ENCODE measurements around the gene LMTK3. TPM values are rescaled to one million over a fixed set of nuclear protein-coding genes. Genes with fewer than 3 reads are reported as not detected.

LMTK3 gene
- total RNA-seq, 4 donors from 2014 or later, result 0.17 to 0.57 (median 0.37) TPM

DNA sequence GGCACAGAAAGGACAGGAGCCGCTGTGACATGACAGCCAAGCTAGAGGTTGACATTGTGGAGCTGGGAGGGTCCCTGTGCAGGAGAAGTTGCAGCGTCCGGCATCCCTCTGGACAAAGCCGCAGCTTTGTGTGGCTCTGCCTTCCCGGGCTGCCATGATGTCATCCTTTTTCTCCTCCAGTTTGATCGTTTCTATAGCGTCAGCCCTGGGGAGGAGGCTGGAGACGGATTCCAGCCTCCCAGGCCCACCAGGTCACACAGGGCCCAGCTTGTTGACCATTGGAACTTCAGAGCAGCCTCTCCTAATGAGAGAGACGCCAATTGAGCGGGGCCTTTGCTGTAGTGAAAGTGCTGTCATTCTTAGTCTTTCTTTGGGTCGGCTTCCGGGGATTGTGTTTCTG lies 60.0 kb downstream of the LMTK3 start:
- TF ChIP-seq, protein P1, sequence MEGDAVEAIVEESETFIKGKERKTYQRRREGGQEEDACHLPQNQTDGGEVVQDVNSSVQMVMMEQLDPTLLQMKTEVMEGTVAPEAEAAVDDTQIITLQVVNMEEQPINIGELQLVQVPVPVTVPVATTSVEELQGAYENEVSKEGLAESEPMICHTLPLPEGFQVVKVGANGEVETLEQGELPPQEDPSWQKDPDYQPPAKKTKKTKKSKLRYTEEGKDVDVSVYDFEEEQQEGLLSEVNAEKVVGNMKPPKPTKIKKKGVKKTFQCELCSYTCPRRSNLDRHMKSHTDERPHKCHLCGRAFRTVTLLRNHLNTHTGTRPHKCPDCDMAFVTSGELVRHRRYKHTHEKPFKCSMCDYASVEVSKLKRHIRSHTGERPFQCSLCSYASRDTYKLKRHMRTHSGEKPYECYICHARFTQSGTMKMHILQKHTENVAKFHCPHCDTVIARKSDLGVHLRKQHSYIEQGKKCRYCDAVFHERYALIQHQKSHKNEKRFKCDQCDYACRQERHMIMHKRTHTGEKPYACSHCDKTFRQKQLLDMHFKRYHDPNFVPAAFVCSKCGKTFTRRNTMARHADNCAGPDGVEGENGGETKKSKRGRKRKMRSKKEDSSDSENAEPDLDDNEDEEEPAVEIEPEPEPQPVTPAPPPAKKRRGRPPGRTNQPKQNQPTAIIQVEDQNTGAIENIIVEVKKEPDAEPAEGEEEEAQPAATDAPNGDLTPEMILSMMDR (IDR thresholded peaks at IDR 0.05), result no peak
- TF ChIP-seq POLR2AphosphoS5 (IDR thresholded peaks at IDR 0.05), result no peak
- no peak for TF ChIP-seq EP300 (IDR thresholded peaks at IDR 0.05)
- TF ChIP-seq POLR2A (IDR thresholded peaks at IDR 0.05; ENCODE audit: low read depth), result no peak
- intact Hi-C loops (cut with DNase I), result no loop called here
- no peak overlapping the region for H3K27ac ChIP-seq (replicated peaks in 1 of 4)
- H3K36me3 ChIP-seq, result peaks cover 51 to 98% (median 93%) of the 10 kb centered on the region in 4 donors
- no peak overlapping the region for H3K4me3 ChIP-seq
- WGBS, result 78% methylated on average over 12 of the region's 12 CpGs
- H3K27me3 ChIP-seq, result no peaks in the 10 kb centered on the region
- no peak for DNase-seq (ENCODE audit: extremely low spot score)
- peaks cover 1 to 8% (median 2%) of the 10 kb centered on the region in 4 donors for H3K4me1 ChIP-seq
- H3K9me3 ChIP-seq, result no peaks in the 10 kb centered on the region

DNA sequence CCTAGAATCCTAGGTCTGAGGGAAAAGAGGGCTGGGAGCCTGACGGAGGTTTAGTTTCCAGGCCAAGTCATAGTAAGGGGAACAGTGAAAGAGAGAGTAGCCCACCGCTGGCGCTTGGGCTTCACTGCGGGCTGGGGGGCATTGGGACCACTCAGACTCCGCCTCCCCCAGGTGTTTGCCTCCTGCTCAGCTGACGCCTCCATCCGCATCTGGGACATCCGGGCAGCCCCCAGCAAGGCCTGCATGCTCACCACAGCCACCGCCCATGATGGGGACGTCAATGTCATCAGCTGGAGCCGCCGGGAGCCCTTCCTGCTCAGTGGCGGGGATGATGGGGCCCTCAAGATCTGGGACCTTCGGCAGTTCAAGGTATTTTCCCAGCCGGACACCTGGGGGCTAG lies 60.8 kb downstream of the LMTK3 start:
- intact Hi-C loops (cut with DNase I), result no loop called here
- TF ChIP-seq POLR2AphosphoS5 (IDR thresholded peaks at IDR 0.05), result no peak
- no peak for TF ChIP-seq POLR2A (IDR thresholded peaks at IDR 0.05; ENCODE audit: low read depth)
- no peak for TF ChIP-seq EP300 (IDR thresholded peaks at IDR 0.05)
- TF ChIP-seq, protein P1 (IDR thresholded peaks at IDR 0.05), result no peak
- H3K4me3 ChIP-seq, result no peak overlapping the region
- WGBS, result 96% methylated on average over 9 of the region's 15 CpGs
- no peaks in the 10 kb centered on the region for H3K27me3 ChIP-seq
- H3K9me3 ChIP-seq, result no peaks in the 10 kb centered on the region
- DNase-seq (ENCODE audit: extremely low spot score), result no peak
- peaks cover 51 to 91% (median 86%) of the 10 kb centered on the region in 4 donors for H3K36me3 ChIP-seq
- peaks cover 5 to 13% (median 8%) of the 10 kb centered on the region in 4 donors for H3K4me1 ChIP-seq
- no peak overlapping the region for H3K27ac ChIP-seq (replicated peaks in 1 of 4)

DNA sequence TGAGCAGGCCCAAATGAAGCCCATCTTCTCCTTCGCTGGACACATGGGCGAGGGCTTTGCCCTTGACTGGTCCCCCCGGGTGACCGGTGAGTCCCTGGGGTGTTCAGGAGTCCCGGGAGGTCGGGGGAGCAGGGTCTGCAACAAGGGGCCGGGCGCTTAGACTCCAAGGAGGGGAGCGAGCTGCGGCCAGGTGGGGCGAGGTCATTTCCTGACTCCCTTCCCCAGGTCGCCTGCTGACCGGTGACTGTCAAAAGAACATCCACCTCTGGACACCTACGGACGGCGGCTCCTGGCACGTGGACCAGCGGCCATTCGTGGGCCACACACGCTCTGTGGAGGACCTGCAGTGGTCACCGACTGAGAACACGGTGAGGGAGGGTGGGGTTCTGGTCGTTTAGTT lies 61.2 kb downstream of the LMTK3 start:
- H3K9me3 ChIP-seq, result no peaks in the 10 kb centered on the region
- 94% methylated on average over 22 of the region's 23 CpGs for WGBS
- no peaks in the 10 kb centered on the region for H3K27me3 ChIP-seq
- intact Hi-C loops (cut with DNase I), result no loop called here
- TF ChIP-seq EP300 (IDR thresholded peaks at IDR 0.05) (no peak), POLR2AphosphoS5 (IDR thresholded peaks at IDR 0.05) (no peak), POLR2A (IDR thresholded peaks at IDR 0.05; ENCODE audit: low read depth) (no peak)
- TF ChIP-seq, protein P1 (IDR thresholded peaks at IDR 0.05), result no peak
- H3K4me3 ChIP-seq, result no peak overlapping the region
- peaks cover 51 to 86% (median 82%) of the 10 kb centered on the region in 4 donors for H3K36me3 ChIP-seq
- no peak for DNase-seq (ENCODE audit: extremely low spot score)
- H3K27ac ChIP-seq (replicated peaks in 1 of 4), result no peak overlapping the region
- H3K4me1 ChIP-seq, result peaks cover 5 to 13% (median 8%) of the 10 kb centered on the region in 4 donors

DNA sequence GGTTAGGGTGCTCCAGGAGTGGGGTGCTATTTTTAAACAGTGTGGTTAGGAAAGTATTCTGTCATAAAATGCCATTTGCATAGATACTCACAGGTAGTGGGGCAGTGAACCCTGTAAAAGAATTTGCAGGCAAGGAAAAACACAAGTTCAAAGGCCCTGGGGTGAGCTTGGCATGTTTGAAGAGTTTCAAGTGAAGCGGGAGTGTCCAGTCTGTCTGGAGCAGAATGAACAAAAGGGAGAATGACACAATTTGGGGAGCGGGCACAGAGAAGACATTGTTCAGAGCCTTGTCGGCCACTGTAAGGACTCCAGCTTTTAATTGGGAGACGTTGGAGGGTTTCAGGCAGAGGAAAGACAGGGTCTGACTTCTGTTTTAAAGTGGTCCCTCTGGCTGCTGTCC lies 63.1 kb downstream of the LMTK3 start:
- Histone ChIP-seq H3K4me1 (peaks cover 22 to 31% (median 26%) of the 10 kb centered on the region in 4 donors), H3K36me3 (peaks cover 48 to 69% (median 65%) of the 10 kb centered on the region in 4 donors), H3K27me3 (peaks cover 4 to 12% (median 9%) of the 10 kb centered on the region in 4 donors), H3K4me3 (no peak overlapping the region), H3K27ac (replicated peaks in 1 of 4) (no peak overlapping the region), H3K9me3 (no peaks in the 10 kb centered on the region)
- intact Hi-C loops (cut with DNase I), result no loop called here
- 83% methylated on average over 4 of the region's 4 CpGs for WGBS
- no peak for DNase-seq (ENCODE audit: extremely low spot score)
- TF ChIP-seq, protein P1 (IDR thresholded peaks at IDR 0.05), result no peak
- no peak for TF ChIP-seq POLR2A (IDR thresholded peaks at IDR 0.05; ENCODE audit: low read depth)

DNA sequence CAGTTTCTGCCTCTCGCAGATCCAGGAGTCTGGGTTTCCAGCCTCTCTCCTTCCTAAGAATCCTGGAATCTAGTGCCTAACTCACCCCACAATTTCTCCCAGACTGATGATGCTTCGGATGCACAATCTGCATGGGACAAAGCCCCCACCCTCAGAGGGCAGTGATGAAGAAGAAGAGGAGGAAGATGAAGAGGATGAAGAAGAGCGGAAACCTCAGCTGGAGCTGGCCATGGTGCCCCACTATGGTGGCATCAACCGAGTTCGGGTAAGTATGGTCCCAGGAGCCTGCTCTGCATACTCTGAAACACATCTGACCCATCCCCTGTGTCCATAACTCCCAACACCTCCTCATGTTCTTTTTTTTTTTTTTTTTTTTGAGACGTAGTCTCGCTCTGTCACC lies 65.1 kb downstream of the LMTK3 start:
- intact Hi-C loops (cut with DNase I), result no loop called here

More for the DNA sequence above, 65.1 kb downstream of the LMTK3 start:
- Histone ChIP-seq H3K36me3 (peaks cover 33 to 51% (median 45%) of the 10 kb centered on the region in 4 donors), H3K4me3 (peak overlapping the region; percentile 85 to 96 (median 89)), H3K4me1 (peaks cover 22 to 38% (median 31%) of the 10 kb centered on the region in 4 donors), H3K27ac (replicated peaks in 1 of 4) (peak overlapping the region; percentile 80 to 91 (median 86)), H3K27me3 (peaks cover 4 to 28% (median 19%) of the 10 kb centered on the region in 4 donors), H3K9me3 (no peaks in the 10 kb centered on the region)
- 79% methylated on average over 7 of the region's 7 CpGs for WGBS
- no peak for DNase-seq (ENCODE audit: extremely low spot score)
- TF ChIP-seq POLR2AphosphoS5 (IDR thresholded peaks at IDR 0.05), result no peak
- TF ChIP-seq EP300 (IDR thresholded peaks at IDR 0.05), result no peak
- no peak for TF ChIP-seq POLR2A (IDR thresholded peaks at IDR 0.05; ENCODE audit: low read depth)
- TF ChIP-seq, protein P1 (IDR thresholded peaks at IDR 0.05), result no peak
